ENCODE results near the gene TACR1.
"Not testable (repeated sequence)": the region's sequence is repeated elsewhere in the genome, so short reads cannot be mapped to it uniquely, and the experiment has no call there.

Gene TACR1

DNA sequence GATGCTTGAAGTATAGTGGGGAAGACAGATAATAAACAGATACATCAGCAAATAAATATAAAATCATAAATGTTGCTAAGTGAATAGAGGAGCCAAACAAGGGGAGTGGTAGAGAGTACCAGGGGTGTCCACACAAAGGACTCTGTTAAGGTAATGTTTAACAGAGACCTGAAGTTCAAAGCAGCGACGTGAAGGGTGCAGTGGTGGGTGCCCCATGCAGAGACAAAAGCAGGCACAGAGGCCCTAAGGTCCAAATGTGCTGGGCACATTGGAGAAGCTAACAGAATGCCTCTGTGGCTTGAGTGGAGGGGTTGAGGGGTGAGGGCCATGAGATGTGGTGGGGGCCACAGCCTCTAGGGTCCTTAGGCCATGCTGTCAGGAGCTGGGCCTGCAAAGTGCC lies 131.8 kb downstream of the TACR1 start:
- TF ChIP-seq, protein P1, sequence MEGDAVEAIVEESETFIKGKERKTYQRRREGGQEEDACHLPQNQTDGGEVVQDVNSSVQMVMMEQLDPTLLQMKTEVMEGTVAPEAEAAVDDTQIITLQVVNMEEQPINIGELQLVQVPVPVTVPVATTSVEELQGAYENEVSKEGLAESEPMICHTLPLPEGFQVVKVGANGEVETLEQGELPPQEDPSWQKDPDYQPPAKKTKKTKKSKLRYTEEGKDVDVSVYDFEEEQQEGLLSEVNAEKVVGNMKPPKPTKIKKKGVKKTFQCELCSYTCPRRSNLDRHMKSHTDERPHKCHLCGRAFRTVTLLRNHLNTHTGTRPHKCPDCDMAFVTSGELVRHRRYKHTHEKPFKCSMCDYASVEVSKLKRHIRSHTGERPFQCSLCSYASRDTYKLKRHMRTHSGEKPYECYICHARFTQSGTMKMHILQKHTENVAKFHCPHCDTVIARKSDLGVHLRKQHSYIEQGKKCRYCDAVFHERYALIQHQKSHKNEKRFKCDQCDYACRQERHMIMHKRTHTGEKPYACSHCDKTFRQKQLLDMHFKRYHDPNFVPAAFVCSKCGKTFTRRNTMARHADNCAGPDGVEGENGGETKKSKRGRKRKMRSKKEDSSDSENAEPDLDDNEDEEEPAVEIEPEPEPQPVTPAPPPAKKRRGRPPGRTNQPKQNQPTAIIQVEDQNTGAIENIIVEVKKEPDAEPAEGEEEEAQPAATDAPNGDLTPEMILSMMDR (IDR thresholded peaks at IDR 0.05; ENCODE audit: low read depth, low read length, missing control alignments) = no peak
- no peak for DNase-seq (ENCODE audit: extremely low read depth, low read depth)

DNA sequence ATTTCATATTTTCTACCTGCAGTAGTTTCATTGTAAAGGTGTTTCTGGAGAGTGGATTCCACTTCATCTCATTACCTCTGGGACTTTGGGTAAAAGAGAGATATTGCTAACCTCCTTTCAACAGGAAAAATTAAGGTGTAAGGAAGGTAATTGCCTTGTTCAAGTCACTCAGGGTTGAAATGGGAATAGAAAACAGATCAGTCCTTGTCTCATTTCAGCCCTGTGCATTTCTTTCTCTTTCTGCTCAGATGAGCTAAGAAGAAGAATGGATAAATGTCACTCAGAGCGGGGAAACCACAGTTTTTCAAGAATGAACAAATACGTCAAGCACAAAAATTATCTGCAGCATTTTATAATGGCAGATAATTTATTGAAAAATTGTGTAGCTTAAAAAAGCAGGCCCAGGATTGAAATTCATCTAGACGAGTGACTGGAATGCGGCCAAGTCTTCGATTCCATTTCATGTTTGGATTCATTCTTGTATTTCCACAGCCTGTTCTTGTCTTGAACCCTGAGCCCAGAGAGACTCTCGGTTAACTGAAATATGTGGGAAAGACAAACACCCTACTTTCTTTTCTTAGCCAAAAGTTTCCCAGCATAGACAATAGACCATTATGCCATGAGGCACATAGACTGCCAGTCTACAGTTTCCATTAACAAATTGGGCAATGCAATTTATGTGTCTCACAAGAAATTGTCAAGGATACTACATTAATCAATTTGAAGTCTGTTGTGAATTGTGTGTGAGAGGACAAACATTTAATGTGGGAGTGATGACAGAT lies 133.0 kb downstream of the TACR1 start:
- TF ChIP-seq, protein P1 (IDR thresholded peaks at IDR 0.05; ENCODE audit: low read depth, low read length, missing control alignments) = no peak
- H3K4me3 ChIP-seq (replicated peaks; ENCODE audit: low read depth, low read length) = no peak overlapping the region
- DNase-seq (ENCODE audit: extremely low read depth, low read depth) = no peak

More for the DNA sequence above, 131.8 kb downstream of the TACR1 start:
- H3K4me3 ChIP-seq (replicated peaks; ENCODE audit: low read depth, low read length) = no peak overlapping the region

DNA sequence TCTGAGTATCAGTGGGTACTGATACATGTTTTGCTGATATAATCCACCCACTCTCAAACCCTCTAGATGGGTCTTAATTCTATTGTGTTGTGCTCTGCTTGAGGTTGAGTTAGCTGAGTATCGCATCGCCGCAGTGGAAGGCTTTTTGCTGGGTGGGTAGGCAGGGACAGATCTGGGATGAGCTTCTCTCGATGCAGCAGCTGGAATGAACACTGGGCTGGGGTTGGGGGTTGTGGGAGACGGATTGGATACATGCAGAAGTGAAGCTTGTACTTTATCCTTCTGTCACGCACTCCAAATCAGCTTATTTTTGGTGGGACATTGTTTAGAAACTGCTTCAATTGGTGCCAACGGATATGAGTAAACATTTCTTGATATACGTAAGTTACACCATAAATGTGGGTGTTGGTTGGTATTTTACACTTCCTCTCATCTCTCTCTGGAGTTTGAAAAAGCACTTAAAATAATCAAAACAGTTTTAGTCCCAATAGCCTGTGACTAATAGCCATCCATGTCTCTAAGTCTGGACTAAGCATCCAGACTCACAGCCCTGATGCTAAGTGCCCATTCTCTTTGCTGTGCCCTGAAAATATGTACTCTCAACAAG lies 133.8 kb downstream of the TACR1 start:
- TF ChIP-seq, protein P1 (IDR thresholded peaks at IDR 0.05; ENCODE audit: low read depth, low read length, missing control alignments) = no peak
- no peak overlapping the region for H3K4me3 ChIP-seq (replicated peaks; ENCODE audit: low read depth, low read length)
- DNase-seq (ENCODE audit: extremely low read depth, low read depth) = no peak

DNA sequence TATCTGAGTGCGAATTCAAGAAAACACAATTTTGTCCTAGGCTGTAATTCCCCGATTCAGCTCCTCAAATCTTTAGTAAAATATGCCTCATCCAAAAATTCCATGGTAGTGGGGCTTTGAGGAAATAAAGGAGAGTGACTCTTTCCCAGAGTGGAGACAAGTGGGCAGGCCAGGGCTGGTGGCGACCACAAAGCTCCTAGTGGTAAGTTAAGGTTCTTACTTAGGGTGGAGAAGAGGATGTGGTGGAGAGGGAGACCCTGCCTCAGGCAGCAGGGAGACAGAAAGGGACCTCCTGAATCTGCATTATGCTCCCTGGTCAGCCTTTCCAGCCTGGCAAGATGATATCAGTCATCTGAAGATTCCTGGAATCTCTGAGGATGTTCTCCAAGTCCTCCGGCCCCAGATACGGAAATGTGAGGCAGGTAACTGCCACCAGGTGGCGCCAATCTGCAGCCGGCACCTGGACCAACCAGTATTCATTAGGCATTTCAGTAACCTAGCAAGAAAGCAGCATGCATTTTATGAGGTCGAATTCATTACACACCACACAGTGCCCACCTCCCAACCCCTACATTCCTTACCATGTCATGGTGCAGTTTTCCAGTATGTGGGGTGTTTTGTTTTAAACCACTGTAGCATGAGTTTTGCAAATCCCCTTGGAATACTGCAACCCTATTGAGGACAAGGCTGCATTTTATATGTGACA lies 134.5 kb downstream of the TACR1 start:
- no peak for DNase-seq (ENCODE audit: extremely low read depth, low read depth)
- TF ChIP-seq, protein P1 (IDR thresholded peaks at IDR 0.05; ENCODE audit: low read depth, low read length, missing control alignments) = peak; percentile 91

DNA sequence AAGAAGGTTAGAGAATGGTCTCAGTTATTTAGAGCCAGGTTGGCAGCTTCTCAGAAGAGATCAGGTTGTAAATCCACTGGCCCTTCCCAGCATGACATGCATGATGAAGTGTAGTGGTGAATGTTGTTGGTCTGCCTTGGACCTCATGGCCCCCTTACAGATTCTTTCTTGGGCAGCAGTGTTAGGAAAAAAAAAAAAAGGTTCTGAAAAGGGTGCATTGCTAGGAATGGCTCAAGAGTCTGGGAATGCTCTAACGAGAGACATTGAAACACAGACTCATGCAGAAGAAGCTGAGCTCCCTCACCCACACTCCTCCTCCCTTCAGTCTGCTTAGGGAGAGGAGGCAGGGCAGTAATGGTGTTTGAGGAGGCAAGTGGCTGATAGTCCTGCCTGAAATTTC lies 135.4 kb downstream of the TACR1 start:
- DNase-seq (ENCODE audit: extremely low read depth, low read depth) = no peak
- H3K4me3 ChIP-seq (replicated peaks; ENCODE audit: low read depth, low read length) = no peak overlapping the region
- TF ChIP-seq, protein P1 (IDR thresholded peaks at IDR 0.05; ENCODE audit: low read depth, low read length, missing control alignments) = no peak

More for the DNA sequence above, 134.5 kb downstream of the TACR1 start:
- H3K4me3 ChIP-seq (replicated peaks; ENCODE audit: low read depth, low read length) = no peak overlapping the region

DNA sequence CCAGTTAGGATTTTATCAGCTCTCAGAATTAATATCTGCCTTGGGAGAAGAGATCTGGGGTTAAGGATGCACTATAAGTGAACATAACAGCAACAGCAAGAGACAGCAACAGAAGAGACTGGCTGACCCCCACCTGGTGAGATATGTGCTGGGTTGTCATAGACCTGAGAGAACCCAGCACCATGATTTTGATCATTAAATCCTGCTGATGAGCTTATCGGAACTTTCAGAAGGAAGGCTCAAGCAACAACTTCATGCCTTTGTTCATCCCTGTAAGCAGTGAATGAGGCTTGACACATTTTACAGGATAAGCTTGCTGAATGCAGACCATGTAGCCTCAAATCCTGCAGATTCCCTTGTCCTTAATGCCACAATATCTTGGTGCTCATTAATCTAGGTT lies 140.9 kb downstream of the TACR1 start:
- no peak for DNase-seq (ENCODE audit: extremely low read depth, low read depth)
- no peak overlapping the region for H3K4me3 ChIP-seq (replicated peaks; ENCODE audit: low read depth, low read length)
- TF ChIP-seq, protein P1 (IDR thresholded peaks at IDR 0.05; ENCODE audit: low read depth, low read length, missing control alignments) = no peak

DNA sequence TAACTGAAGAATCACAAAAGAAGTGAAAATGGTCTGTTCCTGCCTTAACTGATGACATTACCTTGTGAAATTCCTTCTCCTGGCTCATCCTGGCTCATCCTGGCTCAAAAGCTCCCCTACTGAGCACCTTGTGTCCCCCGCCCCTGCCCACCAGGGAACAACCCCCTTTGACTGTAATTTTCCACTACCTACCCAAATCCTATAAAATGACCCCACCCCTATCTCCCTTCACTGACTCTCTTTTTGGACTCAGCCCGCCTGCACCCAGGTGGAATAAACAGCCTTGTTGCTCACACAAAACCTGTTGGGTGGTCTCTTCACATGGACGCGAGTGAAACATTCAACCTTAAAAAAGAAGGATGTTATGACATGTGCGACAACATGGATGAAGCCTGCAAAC lies 142.2 kb downstream of the TACR1 start:
- not testable (repeated sequence) for DNase-seq (ENCODE audit: extremely low read depth, low read depth); H3K4me3 ChIP-seq (replicated peaks; ENCODE audit: low read depth, low read length)

Measured in HFF-Myc (cell line).